NCI-H1694 treated with DMSO at 0.1 percent for 48 hours (cell line): ENCODE results near the gene TSR3.

Source experiments
- DNase-seq: peaks from one replicate; lab custom pipeline; 2025; lab: John Stamatoyannopoulos, UW

Gene TSR3

DNA sequence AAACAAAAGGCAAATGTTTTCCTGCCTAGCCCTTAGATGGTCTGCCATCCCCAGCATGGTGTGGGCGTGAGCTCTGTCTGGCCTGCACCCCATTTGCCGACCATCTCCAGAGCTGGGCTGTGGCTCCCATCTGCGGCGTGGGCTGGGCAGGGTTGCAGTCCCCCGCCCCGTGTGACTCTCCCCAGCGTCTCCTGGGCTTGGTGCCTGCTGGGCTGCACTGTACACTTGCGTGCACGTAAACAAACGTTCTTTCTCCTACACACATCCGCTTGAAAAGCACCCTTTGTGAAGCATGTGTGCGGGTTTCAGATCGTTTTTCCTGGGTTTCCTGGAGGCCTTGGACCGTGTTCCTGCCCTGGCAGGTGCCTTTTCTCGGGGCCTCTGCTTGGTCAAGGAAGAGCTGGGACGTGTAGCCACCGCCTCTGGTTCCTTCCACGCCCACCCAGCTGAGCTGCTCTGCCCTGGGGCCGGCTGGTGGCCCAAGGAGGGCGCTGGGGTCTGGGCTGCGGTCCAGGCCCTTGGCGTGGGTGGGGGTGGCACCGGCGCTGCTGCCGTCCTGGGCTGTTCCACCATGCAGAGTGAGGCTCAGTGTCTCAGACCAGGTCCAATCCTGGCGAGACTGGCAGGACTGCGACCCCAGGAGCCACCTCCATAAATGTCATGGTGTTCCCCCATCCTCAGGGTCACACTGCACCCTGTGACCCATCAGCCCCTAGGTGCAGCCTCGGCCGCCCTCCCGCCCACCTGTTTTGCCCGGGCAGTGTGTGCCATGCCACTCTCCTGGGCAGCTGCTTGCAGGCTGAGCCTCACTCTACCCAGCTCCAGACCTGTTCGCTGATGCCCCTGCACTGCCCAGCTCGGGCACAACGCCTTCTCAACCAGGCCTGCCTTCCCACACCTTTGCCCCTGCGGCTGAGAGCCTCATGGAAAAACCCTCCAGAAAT is 28.1 kb downstream of the TSR3 start:
- DNase-seq, result no peak

DNA sequence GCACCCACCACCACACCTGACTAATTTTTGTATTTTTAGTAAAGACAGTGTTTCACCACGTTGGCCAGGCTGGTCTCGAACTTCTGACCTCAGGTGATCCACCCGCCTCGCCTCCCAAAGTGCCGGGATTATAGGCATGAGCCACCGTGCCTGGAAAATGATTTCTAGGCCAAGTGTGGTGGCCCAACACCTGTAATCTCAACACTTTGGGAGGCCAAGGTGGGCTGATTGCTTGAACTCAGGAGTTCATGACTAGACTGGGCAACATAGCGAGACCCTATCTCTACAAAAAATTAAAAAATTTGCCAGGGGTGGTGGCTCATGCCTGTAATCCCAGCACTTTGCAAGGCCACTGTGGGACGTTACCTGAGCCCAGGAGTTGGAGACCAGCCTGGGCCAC is 29.3 kb downstream of the TSR3 start:
- no peak for DNase-seq

GRCh38 chr16:1320658-1321240 is 30.9 kb downstream of the TSR3 start:
- no peak for DNase-seq

GRCh38 chr16:1320097-1320496 is 31.6 kb downstream of the TSR3 start:
- DNase-seq, result no peak

GRCh38 chr16:1319041-1319440 is 32.6 kb downstream of the TSR3 start:
- DNase-seq, result no peak

DNA sequence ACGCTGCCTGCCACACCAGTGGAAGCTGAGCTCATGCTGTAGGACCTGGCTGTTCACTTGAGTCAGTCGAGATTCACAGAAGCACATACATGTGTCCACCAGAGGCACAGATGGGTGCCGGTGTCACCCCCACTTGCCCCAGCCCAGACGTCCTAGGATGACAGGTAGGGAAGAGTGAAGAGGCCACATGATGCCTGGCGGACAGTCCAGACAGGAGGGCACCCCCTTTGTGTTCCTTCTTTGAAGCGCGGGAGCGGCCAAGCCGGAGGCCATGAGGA is 33.5 kb downstream of the TSR3 start:
- DNase-seq, result no peak

DNA sequence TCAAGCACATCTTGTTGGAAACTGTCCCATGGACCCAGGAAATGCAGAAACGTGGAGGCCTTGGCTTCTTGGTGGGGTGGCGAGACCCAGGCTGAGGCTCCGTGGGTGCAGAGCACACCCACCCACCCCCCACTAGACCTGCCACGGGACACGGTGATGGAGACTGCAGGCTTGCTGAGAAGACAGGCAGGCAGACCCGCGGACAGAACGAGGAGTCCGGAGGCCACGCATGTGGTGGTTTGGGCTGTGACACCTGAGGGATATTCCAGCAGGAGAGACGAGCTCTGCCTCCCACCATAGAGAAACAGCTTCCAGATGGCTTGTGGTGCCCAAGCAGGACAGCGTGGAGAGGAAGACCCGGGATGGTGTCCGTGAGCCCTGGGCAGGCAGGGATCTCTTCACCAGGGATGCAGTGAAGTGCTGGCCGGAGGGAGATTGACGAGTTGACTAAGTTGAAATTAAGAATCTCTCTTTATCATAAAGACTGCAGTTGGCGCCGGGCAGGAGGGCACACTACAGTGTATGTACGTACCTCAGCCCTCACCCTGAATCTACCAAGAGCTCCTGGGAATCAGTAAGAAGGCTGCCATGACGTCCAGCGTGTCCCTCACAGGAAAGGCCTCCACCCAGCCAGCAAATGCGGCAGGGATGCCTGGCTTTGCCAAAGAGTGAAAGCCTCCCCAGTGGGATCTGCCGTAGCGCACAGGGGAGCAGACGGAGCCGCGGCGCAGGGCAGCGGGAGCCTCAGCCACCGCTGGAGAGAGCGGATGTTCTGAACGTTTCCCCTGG is 34.0 kb downstream of the TSR3 start:
- no peak for DNase-seq

DNA sequence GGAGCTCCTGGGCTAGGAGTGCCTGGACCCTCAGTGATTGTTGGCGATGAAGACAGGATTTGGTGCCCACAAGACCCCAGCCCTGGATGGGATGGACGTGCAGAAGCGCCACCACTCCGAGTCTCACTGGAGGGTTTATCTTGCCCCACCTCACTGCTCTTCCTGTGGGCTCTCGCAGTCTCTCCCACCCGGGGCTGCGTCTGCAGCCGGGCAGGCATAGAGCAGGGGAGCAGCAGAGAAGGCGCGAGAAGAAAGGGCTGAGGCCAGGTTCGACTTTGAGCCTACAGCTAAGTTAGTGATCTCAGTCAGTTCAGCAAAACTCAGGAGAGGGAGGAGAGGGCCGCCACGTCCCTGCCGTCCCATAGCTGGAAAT is 35.7 kb downstream of the TSR3 start:
- DNase-seq, result no peak

- no peak for DNase-seq
Observed at GRCh38 chr16:1315081-1316032, 36.3 kb downstream of the TSR3 start.

DNA sequence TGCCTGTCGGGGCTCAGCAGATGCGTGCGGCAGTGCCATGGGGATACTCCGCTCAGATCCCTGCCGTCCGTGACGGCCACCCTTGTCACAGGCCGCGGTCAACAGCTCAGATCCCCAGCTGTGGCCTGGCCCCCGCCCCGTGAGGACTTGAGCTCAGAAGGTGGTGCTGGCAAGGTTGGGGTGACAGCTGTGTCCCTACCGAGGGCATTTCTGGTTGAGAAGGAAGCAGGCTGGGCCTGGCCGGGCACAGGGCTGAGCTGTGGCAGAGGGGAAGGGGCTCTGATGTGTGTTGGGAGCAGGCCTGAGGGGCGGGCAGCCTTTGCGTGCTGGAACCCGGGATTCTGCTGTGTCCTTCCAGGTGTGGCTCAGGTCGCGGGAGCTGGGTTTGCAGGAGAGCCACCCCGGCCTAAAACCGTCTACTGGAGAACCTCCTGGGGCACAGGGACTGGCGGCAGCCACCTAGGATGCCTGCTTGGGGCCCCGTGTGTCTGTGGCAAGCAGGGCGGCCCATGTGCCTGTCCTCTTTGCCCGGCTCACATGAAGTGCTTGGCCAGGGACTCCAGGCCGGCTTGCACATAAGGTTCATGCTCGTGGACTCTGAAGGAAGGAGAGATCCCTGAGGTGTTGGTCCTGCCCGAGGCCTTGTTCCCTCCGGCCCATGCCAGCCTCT is 37.1 kb downstream of the TSR3 start:
- no peak for DNase-seq

- no peak for DNase-seq
Observed at GRCh38 chr16:1313721-1314369, 37.8 kb downstream of the TSR3 start.

DNA sequence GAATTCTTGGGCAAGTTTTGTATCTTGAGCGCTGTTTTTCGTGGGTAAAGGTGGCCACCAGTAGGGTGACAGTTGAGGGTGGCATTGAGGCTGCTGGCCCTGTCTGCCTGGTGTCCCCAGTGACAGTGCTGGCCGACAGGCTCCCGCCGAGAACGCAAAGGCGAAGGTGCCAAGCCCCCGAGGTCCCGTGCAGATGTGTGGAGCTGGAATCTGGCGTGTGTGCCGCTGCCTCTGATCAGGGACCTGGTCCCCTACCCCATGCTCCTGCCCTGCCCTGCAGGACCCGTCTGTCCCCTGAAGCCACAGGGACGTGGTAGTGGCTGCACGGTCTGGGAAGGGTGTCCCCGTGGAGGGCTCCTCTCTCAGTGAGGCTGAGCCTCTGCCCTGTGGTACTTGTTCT is 38.8 kb downstream of the TSR3 start:
- DNase-seq, result no peak

DNA sequence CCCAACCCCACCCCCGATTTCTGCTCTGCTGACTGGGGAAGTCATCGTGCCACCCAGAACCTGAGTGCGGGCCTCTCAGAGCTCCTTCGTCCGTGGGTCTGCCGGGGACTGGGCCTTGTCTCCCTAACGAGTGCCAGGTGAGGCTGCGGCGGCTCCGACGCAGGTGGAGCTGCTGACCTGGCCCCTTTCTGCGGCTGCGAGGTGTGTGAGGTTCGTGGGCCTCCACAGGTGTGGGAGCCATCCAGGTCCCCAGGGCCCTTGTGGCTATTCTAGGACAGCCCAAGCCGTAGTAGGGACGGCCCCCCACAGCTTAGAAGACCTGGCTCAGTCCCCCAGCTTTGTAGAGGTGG is 39.2 kb downstream of the TSR3 start:
- no peak for DNase-seq

DNA sequence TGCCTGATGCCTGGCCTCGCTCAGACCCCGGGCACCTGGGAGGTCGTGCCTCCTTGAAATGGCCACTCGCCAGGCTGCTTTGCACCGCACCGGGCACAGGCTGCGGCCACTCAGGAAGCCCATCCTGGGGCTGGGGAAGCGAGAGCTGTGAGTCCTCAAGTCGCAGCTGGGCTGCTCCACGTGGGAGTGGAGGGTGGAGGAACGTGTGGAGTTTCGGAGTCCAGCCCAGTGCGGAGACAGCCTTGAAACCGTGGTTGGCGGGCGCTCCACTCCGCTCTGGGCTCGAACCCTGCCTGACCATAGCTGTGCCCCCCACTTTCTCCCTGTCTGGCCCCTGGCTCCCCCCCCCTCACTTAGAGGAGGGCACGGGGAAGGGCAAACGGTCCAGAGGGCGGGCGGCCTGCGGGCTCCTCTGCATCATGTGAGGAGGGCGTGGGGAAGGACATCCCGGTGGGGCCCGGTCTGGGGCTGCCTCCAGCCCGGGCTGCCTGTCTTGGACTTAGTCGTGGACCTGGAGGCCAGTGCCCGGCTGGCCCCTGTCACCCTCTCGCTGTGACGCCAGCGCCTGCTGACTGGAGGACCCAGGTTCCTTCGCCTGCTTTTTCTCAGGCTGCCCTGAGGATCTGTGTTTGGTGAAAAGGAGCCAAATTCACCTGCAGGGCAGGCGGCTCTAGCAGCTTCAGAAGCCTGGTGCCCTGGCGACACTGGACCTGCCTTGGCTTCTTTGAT is 39.8 kb downstream of the TSR3 start:
- no peak for DNase-seq

GRCh38 chr16:1311212-1311737 is 40.4 kb downstream of the TSR3 start:
- DNase-seq, result no peak

GRCh38 chr16:1310832-1311200 is 40.9 kb downstream of the TSR3 start:
- DNase-seq, result no peak

DNA sequence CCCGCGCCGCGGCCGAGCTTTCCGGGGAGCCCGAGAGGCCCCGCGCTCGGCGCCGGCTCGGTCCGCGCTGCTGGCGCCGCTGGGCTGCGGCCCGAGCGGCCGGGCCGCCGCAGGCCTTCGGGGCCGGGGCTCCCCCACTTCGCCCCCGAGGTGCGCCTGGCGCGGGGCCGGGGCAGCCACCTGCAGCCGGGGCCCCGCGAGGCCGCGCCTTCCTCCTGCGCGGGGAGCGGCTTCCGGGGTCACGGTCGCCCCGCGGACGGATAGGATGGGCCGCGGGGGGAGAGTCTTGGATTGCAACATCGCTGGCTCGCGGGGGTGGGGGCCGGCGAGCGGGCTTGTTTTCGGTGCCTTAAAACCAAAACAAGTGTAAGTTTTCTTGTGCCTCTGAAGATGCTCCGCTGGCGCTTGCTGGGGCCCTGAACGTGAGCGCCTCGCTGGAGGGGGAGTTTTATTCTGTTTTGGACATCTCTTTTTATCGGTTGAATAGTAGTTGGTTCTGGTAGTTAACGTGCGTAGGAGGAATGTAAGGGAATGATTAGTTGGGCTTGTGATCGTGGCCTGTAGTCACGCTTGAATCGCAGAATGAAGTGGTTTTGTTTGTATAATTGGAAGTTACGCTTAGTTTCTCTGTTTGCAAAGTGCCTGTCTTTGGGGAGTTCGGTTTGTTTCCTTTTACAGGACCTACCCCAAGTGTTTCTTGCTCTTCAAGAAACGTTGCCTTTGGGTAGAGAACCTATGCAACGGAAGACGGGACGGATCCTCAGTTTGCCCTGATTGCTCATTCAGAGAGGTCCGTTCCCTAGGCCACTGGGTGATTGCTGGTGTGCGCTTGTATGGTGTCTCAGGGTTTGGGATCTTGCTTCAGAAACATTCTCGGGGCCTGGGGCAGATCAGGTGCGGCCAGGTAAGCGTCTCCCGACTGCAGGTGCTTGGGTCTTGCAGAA is 41.5 kb downstream of the TSR3 start:
- no peak for DNase-seq

GRCh38 chr16:1308977-1309885 is 42.4 kb downstream of the TSR3 start, which contains the start of gene UBE2I:
Gene UBE2I, plus strand, starts transcription at chr16:1309636. Its CDS starts 4,395 bp downstream, at chr16:1314031.
- DNase-seq, result peak; percentile 85
